GM19240 (cell line): ENCODE measurements around the gene ARL6IP4.
"Not testable (repeated sequence)": the region's sequence is repeated elsewhere in the genome, so short reads cannot be mapped to it uniquely, and the experiment has no call there.

ENCODE experiments used
- DNase-seq: peaks from one replicate; pipeline ENCODE4 v3.0.0; 2011; ENCODE audit warnings: low spot score; ENCODE audit not compliant: insufficient read length

The ARL6IP4 gene

DNA sequence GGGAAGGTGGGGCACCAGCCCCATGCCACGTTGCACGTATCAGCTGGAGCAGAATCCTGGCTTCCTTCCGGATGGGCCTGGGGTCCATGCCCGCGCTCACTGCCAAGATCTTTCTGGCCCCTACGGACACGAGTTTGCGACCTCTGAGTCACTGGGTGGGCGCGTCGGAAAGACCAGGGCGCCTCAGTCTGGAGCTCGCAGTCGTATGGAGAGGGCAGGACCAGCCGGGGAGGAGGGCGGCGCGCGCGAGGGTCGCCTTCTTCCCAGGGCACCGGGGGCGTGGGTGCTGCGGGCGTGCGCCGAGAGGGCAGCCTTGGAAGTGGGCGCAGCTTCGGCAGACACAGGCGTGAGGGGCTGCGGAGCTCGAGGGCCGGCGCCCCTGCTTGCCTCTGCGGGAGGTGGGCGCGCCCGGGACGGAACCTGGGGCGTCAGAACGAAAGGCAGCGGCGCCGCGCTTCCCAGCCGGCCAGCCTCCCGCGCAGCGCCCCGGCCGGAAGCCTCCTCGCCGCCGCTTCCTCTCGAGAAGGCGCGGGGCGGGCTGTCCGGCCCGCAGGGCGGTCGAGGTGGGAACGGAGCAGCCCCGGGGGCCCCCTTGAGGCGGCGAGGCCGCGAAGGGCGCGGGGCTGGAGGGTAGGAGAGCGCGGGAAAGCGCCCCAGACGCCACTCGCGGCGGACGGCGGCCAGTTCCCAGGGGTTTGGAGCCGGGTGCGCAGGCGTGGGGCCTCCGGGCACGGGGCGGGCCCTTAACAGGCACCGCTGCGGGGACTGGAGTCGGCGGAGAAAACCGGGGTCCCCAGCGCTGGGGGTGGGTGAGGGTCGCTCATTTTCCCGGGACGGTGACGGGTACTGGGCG lies at the start of gene ARL6IP4:
Gene ARL6IP4, plus strand, starts transcription at position 499 of the 853 bp plus-strand sequence. CDS start 459 bp downstream, outside the sequence.
- DNase-seq, result peak; percentile 84

DNA sequence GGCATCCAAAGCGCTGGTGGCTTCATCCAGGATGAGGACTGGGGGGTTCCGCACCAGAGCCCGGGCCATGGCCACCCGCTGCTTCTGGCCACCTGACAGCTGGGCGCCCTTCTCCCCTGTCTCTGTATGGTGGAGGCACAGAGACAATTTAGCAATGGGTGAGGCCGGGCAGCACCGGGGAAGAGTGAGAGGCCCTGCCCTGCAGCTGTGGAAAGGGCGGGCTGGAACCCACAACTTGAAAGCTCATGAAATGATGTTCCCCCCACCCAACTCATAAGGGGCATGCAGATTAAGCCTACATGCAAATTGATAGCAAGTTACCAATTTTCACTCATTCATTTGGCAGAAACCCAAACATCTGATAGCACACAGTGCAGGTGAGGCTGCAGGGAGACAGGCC lies 48.3 kb upstream of the ARL6IP4 start:
- DNase-seq, result no peak

DNA sequence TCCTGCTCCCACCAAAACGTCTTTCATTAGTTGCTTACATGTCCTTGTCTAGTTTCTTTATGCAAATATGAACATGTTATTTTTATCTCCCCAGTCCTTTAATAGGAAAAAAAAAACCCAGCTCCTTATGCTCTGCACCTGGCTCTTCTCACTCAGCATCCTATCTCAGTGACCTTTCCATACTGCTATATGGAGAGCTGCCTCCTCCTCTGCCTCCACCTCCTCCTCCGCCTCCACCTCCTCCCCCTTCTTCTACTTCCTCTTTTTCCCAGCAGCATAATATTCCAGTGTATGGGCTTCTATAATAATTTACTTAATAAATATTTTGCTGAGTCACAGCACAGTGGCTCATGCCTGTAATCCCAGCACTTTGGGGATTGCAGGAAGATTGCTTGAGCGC lies 45.8 kb upstream of the ARL6IP4 start:
- no peak for DNase-seq

DNA sequence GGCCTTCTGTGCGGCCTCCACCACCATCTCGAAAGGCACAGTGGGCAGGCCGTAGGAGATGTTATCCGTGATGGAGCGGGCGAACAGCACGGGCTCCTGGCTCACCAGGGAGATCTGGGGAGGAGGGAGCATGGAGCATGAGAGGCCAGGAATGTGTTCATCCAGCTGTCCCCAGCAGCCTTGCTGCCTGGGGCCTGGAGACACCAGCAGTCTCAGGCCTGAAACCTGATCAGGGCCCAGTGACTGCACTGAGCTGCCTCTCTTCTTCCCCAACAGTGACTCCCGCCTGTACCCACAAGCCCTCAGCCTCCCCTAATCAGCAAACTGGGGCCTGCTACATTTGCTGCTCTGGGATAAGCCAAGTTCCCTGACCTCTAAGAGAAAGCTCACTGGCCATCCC lies 45.2 kb upstream of the ARL6IP4 start:
- no peak for DNase-seq

DNA sequence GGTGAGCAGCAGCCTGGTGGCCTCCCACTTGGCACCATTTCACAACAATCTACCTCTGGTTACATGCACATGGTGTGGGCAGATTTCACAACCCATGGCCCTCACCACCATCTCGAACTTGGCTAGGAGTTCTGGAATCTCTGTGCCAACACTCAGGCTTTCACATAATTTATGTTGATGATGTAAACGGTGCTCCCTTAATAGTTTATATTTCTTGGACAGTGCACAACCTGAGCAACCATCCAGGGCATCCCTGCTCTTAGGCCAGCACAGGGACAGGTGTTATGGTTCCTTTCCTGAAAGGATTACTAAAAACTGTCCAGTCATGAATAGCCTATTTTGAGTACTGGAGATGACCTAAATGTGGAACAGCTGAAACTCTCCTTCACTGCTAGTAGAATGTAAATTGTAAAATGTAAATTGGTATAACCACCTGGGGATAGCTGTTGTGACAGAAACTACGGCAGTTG lies 42.8 kb upstream of the ARL6IP4 start:
- no peak for DNase-seq

DNA sequence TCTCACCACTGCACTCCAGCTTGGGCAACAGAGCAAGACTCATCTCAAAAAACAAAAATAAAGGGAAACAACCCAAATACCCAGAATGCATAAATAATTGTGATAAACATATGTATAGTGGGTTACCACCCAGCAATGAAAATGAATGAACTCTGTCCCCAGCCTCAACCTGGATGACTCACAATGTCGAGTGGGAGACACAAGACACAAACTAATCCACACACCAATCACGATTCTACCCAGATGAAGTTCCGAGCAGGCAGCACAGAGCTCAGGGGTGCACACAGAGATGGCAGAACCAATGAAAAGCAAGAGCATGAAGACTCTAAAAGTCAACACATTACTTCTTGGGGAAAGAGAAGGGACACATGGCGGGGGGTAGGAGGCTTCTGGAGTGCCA lies 41.4 kb upstream of the ARL6IP4 start:
- DNase-seq, result no peak

DNA sequence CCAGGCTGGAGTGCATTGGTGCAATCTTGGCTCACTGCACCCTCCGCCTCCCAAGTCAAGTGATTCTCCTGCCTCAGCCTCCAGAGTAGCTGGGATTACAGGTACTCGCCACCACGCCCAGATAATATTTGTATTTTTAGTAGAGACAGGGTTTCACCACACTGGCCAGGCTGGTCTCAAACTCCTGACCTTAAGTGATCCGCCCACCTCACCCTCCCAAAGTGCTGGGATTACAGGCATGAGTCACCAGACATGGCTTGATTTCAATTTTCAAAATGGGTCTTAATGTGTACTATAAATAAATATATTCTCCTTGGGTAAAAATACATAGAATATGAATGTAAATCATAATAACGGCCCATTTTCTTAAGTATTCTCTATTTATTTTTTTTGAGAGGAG lies 39.1 kb upstream of the ARL6IP4 start:
- not testable (repeated sequence) for DNase-seq

DNA sequence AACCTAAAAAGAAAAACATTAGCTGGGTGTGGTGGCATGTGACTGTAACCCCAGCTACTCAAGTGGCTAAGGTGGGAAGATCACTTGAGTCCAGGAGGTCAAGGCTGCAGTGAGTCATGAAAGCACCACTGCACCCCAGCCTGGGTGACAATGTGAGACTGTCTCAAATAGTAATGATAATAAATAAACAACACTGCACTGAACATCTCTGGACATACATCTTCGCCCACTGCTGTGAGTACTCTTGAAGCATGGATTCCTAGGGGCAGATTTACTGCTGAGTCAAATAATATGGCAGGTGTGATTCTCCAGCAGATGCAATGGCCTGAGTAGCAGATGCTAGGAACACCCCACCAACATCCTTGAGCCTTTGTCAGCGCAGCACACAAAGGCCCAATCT lies 37.8 kb upstream of the ARL6IP4 start:
- DNase-seq, result no peak

DNA sequence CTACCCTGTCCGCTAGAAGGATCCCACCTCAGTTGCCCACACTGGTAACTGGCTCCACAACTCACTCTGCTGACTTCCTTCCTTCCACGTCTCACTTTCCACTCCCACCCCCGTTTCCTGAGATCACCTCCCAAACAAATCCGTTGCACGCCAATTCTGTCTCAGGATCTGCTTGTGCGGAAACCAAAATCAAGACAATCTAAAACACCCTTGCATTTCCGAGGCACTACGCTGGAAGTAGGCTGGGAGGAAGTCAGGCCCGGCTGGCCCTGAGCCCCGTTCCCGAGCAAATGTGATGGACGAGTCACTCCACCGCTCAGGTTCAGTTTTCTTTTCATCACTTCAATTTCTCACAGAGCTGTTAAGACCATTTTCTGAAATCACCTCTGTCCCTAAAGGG lies 37.3 kb upstream of the ARL6IP4 start:
- no peak for DNase-seq

DNA sequence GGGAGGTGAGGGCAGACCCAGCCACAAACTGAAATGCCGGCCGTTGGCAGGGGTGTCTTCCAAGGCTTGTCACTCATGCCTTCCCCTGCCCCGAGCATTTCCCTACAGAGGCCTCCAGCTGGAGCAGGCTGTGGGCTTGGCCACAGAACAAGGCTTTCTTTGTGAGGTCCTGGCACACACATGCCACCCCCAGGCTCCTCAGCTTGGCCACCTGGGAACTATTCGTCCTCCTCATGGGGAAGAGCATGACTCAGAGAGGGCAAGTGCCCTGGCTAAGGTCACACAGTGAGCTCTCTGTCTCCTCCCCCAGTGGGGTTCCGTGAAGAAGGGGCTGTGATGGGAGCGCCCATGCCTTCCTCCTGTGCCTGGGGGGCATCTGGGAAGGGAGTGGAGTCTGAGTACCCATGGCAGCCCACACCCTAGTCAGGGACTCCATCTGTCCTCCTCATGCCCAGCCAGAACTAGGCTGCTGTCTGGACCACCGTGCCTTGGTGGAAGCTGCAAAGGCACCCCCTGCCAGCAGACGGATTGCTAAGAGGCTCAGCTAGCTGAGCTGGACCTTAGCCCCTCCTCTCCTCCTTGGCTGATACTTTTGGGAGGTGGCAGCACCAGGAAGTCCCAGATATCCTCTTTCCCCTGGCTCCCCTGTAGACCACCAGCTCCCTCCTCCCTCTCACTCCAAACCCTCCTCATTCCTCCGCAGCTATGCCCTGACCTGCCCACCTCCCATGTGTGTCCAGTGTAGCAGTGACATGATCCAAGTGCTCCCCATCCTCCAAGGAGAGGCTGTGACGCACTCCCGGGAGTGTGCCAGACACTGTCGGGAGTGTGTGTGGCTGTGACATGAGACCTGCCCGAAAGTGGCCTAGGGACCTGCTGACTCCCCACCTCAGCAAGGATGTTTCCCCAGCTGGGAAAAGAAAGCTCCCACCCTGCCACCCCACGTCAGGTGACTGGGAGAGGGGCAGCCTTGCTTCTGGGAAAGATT lies 35.6 kb upstream of the ARL6IP4 start:
- DNase-seq, result no peak

DNA sequence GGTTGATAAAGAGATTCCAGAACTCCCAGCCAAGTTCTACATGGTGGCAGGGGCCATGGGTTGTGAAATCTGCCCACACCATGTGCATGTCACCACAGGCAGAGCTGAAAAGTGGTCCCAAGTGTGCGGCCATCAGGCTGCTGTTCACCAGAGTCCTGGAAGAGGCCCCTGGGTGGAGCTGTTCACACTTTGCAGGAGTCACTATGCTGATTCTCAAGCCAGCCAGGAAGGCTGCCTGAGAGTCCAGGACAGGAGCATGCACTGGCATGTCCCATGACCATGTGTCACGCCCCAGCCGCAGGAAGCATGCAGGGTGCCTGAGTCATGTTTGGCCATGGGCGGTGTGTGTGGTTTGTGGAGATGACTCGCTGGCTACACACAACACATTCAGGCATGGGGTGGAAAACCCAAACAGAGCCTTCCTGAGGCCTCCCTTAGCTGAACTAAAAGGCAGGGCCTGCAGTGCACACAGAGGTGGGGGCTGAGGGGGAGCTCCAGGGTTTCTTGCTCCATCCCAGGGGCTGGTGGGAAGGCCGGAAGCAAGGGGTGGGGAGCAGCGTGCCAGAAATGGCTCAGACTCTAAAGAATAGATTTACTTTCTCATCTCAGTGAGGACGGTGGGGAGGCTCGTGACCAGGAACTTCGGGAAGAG lies 33.7 kb upstream of the ARL6IP4 start:
- peak; percentile 53 for DNase-seq

DNA sequence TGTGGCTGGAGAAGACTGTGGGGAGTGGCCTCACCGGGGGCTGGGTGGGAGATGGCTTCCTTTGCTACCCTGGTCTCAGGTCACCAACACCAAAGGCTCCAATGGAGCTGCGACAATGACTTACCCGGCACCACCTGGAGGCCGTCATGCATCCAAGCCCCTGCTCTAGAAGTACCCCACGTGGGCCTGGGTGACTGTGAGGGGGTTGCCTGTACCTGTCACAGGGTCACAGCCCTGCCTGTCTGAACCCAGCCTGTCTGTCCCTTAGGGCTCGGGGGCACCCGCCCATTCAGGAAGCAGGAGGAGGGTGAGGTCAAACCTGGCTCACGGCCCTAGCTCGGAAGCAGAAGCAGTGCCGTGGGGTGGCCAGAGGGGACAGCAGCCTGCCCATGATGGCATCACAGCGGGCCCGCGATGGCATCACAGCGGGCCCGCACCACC lies 33.1 kb upstream of the ARL6IP4 start:
- no peak for DNase-seq

DNA sequence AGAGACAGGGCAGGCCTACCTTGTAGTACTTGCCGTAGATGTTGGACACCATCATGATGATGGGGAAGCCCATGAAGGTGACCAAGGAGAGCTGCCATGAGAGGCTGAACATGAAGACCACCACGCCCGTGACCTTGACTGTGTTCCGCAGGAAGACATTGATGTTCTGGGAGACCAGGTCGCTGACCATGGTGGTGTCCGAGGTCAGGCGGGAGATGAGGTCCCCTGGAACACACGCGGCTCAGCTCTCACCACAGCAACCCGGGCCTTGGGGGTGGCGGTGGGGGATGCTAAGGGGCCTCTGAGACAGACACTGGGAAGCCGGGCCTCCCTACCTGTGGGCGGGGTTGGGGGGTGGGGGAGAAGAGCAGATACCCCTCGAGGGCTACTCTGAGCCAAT lies 31.9 kb upstream of the ARL6IP4 start:
- DNase-seq, result no peak

DNA sequence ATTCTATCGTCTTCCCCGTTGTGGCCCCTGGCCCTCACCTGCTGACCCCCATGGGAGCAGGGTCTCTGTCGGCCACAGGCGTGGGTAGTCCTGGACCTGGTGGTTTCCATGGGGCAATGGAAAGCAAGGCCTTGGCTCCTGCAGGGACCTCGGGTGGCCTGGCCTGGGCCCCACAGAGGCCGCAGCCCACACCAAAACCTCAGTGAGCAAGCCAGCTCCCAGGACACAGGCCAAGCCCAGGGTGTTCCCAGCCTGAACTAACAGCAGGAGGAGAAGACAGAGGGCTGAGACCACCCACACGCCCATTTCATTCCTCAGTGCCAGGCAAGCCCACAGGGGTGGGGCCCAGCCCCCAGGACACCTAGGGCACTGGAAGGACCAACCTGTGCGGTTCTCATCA lies 31.1 kb upstream of the ARL6IP4 start:
- no peak for DNase-seq

DNA sequence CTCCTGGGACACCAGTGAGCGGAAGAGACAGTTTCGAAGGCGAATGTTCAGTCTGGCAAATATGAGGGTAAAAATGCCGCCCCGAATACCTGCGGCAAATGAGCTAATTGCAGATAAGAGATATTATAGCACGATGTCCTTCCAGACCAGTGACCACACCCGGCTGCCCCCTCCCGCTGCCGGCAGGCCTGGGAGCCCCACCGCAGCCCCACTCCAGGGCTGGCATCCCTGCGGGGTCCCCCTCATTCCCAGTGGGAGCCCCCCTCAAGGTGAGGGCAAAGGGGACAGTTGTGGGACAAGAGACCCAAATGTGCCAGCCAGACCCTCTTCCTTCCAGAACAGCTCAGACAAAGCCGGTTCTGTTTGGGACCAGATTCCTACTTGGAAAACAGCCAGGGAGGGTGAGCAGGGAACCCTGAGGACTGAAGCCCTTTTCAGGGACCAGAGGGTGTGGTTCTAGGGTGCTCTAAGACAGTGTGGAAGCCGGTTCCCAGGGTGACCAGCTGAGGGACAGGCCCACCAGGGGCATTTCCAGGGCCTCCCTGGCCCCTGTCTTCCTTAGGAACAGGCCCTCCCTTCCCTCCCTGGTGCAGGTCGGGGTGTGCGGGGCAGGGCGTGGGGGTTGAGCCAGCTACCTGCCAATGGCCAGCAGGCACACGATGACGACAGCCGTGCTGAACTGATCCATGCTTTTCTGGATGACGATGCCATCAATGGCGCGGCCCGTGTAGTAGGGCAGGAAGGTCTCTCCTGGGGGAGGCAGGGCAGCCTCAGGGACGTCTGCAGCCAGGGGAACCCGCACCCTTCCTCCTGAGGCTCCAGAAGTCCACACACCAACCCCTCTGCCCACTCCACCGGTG lies 30.4 kb upstream of the ARL6IP4 start:
- DNase-seq, result no peak

DNA sequence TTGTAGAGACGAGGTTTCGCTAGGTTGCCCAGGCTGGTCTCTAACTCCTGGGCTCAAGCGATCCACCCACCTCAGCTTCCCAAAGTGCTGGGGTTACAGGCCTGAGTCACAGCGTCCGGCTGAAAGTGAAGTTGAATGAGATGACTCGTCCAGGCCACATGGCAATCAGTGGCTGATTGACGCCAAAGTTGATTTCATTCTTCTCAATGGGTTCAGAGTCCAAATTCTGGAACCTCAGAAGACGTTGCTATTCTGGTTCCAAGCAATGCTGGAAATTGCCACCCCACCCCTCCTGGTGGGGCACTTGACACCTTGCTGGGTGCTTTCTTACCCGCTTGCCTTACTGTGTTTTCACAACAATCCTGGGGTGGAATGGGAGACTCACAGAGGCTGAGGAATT lies 29.1 kb upstream of the ARL6IP4 start:
- DNase-seq, result no peak

DNA sequence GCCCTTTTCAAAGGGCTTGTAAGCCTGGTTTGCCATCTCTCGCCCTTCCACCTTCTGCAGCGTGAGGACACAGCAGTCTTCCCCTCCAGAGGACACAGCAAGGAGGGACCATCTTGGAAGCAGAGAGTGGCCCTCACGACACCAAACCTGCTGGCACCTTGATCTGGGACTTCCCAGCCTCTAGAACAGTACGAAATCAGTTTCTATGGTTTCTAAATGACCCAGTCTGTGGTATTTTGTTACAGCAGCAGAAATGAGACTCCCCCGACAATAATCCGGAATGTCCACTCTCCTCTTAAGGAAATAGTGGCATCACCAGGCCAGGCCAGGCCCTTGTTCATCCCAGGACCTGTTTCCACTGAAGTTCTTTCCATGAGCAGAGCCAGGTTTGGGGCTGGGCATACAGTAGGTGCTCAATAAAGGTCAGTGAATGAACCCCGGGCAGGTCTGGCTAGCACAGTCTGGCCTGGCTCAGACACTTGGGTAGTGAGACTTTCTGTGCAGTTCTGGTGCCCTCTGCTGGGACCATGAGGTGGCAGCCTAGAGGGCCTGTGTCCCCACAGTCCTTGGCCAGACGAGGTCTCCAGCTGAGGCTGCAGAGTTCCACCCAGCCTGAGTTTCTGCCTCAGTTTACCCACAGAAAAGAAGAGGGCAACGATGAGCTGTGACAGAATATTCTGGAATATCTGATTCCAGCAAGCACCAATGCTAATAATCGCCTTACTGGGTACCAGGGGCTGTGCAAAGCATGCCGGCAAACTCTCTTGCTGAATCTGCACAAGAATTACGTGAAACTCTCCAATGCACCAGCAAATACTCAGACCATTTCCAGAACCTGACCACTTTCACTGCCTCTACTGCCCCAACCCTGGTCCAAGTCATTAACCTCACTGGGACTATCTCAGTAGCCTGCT lies 28.2 kb upstream of the ARL6IP4 start:
- DNase-seq, result peak; percentile 96

DNA sequence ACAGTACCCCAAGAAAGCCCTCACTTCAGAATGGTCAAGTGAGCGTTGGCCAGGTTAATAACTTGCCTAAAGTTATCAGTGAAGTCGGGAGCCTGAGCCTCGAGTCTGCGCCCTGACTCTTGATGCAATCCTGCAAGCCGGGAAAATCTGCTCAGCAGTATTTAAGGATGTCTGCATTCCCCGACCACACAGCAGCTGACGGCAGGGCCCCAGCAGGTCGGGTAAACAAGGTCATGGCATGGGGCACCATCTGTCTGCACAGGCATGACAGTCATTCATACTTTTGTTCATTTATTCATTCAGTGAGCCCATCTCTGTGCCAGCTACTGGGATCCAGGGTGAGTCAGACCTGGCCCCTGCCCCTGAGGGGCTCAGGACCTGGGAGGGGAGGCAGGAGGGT lies 25.3 kb upstream of the ARL6IP4 start:
- DNase-seq, result no peak

DNA sequence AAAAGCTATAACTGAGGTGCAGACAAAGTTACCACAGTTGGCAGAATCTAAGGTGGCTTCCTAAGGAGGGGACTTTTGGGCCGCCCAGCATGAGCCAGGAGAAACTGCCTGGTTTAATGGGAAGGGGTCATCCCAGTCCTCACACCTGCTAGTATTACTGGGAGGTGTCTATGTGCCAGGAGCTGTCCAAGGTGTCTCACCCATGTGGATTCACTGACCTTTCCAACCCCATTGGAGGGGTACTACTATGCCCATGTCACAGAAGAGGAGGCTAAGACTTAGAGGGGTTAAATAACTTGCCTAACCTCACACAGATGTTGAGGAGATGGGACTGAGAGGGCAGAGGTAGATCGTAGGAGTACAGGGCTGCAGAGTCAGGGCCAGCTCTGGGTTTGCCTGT lies 24.4 kb upstream of the ARL6IP4 start:
- no peak for DNase-seq
